ENCODE results near the gene GET4. TPM values are rescaled to one million over a fixed set of nuclear protein-coding genes. Genes with fewer than 3 reads are reported as not detected.
A peak's percentile ranks its signal among the peaks of the same experiment; 100 is the strongest.

GET4 gene
- total and polyA plus RNA-seq, 2 of the 13 experiments (the other 11 are each of a cell fraction or from before 2014, with no cell fraction given), result 28.2 to 35.2 TPM

DNA sequence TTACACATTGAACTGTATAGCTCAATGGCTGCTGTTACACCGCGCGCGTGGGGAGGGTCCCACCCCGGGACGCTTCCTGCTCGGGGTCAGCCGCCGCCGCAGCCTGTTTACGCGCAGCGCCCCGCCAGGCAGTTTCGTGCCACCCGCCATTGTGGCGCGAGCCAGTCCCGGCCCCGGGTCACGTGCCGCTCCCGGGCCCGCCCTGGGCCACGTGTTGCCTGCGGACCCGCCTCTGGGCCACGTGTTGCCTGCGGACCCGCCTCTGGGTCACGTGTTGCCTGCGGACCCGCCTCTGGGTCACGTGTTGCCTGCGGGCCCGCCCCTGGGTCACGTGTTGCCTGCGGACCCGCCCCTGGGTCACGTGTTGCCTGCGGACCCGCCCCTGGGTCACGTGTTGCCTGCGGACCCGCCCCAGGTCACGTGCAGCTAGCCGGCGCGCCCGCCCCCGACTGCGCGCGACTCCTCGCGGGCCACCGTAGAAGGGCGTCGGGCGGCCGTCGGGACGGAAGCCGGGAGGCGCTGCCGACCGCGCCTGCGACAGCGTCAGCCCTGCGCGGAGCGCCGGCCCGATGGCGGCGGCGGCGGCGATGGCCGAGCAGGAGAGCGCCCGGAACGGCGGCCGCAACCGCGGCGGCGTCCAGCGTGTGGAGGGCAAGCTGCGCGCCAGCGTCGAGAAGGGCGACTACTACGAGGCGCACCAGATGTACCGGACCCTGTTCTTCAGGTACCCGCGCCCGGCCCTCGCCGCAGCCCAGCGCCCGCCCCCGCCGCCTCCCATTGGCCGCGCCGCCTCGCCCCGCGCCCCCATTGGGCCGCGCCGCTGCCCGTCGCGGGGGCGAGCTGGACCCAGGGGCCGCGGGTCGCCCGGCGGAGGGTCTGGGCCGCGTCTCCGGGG is at the start of gene GET4 (continued):
- TF ChIP-seq, protein P1, sequence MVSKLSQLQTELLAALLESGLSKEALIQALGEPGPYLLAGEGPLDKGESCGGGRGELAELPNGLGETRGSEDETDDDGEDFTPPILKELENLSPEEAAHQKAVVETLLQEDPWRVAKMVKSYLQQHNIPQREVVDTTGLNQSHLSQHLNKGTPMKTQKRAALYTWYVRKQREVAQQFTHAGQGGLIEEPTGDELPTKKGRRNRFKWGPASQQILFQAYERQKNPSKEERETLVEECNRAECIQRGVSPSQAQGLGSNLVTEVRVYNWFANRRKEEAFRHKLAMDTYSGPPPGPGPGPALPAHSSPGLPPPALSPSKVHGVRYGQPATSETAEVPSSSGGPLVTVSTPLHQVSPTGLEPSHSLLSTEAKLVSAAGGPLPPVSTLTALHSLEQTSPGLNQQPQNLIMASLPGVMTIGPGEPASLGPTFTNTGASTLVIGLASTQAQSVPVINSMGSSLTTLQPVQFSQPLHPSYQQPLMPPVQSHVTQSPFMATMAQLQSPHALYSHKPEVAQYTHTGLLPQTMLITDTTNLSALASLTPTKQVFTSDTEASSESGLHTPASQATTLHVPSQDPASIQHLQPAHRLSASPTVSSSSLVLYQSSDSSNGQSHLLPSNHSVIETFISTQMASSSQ (IDR thresholded peaks at IDR 0.05; ENCODE audit: low read depth), result no peak
- TF ChIP-seq, protein P1 (CRISPR knock-in tag; IDR thresholded peaks at IDR 0.05; ENCODE audit: borderline replicate concordance), result peak; percentile 47; the same call in 1 of the 2 replicates
- TF ChIP-seq SUZ12 (IDR thresholded peaks at IDR 0.05; ENCODE audit: low read depth, low read length), result no peak
- TF ChIP-seq SALL1 (CRISPR knock-in tag; IDR thresholded peaks at IDR 0.05), result peak; percentile 87
- no peak; the same call in 1 of the 2 replicates for TF ChIP-seq ZNF354B (CRISPR knock-in tag; IDR thresholded peaks at IDR 0.05)
- TF ChIP-seq ZNF660 (CRISPR knock-in tag; IDR thresholded peaks at IDR 0.05; ENCODE audit: borderline replicate concordance, low read depth), result no peak
- TF ChIP-seq LCORL (IDR thresholded peaks at IDR 0.05), result no peak
- no peak for TF ChIP-seq LCORL (CRISPR knock-in tag; IDR thresholded peaks at IDR 0.05)
- TF ChIP-seq, protein P2, sequence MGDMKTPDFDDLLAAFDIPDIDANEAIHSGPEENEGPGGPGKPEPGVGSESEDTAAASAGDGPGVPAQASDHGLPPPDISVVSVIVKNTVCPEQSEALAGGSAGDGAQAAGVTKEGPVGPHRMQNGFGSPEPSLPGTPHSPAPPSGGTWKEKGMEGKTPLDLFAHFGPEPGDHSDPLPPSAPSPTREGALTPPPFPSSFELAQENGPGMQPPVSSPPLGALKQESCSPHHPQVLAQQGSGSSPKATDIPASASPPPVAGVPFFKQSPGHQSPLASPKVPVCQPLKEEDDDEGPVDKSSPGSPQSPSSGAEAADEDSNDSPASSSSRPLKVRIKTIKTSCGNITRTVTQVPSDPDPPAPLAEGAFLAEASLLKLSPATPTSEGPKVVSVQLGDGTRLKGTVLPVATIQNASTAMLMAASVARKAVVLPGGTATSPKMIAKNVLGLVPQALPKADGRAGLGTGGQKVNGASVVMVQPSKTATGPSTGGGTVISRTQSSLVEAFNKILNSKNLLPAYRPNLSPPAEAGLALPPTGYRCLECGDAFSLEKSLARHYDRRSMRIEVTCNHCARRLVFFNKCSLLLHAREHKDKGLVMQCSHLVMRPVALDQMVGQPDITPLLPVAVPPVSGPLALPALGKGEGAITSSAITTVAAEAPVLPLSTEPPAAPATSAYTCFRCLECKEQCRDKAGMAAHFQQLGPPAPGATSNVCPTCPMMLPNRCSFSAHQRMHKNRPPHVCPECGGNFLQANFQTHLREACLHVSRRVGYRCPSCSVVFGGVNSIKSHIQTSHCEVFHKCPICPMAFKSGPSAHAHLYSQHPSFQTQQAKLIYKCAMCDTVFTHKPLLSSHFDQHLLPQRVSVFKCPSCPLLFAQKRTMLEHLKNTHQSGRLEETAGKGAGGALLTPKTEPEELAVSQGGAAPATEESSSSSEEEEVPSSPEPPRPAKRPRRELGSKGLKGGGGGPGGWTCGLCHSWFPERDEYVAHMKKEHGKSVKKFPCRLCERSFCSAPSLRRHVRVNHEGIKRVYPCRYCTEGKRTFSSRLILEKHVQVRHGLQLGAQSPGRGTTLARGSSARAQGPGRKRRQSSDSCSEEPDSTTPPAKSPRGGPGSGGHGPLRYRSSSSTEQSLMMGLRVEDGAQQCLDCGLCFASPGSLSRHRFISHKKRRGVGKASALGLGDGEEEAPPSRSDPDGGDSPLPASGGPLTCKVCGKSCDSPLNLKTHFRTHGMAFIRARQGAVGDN (CRISPR knock-in tag; IDR thresholded peaks at IDR 0.05), result peak; percentile 89
- peak; percentile 53 for TF ChIP-seq RAD21 (CRISPR knock-in tag; IDR thresholded peaks at IDR 0.05)
- TF ChIP-seq, protein P3, sequence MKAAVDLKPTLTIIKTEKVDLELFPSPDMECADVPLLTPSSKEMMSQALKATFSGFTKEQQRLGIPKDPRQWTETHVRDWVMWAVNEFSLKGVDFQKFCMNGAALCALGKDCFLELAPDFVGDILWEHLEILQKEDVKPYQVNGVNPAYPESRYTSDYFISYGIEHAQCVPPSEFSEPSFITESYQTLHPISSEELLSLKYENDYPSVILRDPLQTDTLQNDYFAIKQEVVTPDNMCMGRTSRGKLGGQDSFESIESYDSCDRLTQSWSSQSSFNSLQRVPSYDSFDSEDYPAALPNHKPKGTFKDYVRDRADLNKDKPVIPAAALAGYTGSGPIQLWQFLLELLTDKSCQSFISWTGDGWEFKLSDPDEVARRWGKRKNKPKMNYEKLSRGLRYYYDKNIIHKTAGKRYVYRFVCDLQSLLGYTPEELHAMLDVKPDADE (CRISPR knock-in tag; IDR thresholded peaks at IDR 0.05), result no peak
- TF ChIP-seq, protein P4, sequence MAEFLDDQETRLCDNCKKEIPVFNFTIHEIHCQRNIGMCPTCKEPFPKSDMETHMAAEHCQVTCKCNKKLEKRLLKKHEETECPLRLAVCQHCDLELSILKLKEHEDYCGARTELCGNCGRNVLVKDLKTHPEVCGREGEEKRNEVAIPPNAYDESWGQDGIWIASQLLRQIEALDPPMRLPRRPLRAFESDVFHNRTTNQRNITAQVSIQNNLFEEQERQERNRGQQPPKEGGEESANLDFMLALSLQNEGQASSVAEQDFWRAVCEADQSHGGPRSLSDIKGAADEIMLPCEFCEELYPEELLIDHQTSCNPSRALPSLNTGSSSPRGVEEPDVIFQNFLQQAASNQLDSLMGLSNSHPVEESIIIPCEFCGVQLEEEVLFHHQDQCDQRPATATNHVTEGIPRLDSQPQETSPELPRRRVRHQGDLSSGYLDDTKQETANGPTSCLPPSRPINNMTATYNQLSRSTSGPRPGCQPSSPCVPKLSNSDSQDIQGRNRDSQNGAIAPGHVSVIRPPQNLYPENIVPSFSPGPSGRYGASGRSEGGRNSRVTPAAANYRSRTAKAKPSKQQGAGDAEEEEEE (CRISPR knock-in tag; IDR thresholded peaks at IDR 0.05; ENCODE audit: borderline replicate concordance), result no peak
- peak; percentile 77; the same call in 1 of the 2 replicates for TF ChIP-seq ZIK1 (CRISPR knock-in tag; IDR thresholded peaks at IDR 0.05; ENCODE audit: borderline replicate concordance, low read depth)
- TF ChIP-seq, protein P5, sequence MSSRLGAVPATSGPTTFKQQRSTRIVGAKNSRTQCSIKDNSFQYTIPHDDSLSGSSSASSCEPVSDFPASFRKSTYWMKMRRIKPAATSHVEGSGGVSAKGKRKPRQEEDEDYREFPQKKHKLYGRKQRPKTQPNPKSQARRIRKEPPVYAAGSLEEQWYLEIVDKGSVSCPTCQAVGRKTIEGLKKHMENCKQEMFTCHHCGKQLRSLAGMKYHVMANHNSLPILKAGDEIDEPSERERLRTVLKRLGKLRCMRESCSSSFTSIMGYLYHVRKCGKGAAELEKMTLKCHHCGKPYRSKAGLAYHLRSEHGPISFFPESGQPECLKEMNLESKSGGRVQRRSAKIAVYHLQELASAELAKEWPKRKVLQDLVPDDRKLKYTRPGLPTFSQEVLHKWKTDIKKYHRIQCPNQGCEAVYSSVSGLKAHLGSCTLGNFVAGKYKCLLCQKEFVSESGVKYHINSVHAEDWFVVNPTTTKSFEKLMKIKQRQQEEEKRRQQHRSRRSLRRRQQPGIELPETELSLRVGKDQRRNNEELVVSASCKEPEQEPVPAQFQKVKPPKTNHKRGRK (CRISPR knock-in tag; IDR thresholded peaks at IDR 0.05), result no peak
- no peak; the same call in 1 of the 2 replicates for TF ChIP-seq MIXL1 (CRISPR knock-in tag; IDR thresholded peaks at IDR 0.05)

Data from HepG2 (cell line).